ENCODE results near the gene NCKIPSD. TPM values are rescaled to one million over a fixed set of nuclear protein-coding genes. Genes with fewer than 3 reads are reported as not detected.

NCKIPSD gene
- total and polyA plus RNA-seq, 7 donors: 7.7 to 29.3 (median 17.7) TPM

- TF ChIP-seq CTCF (IDR thresholded peaks at IDR 0.05) (no peak), POLR2AphosphoS5 (IDR thresholded peaks at IDR 0.05) (no peak), POLR2A (IDR thresholded peaks at IDR 0.05) (no peak), EP300 (IDR thresholded peaks at IDR 0.05) (no peak)
- DNase-seq: no peak
- Histone ChIP-seq H3K9me3 (no peaks in the 10 kb centered on the region), H3K4me3 (peak overlapping the region in 3 of 4 donors; percentile 32 to 55 (median 44)), H3K4me1 (peaks cover 0 to 33% (median 31%) of the 10 kb centered on the region in 4 donors), H3K27me3 (peaks cover 24 to 56% (median 29%) of the 10 kb centered on the region in 3 donors), H3K27ac (peak overlapping the region in 1 of 4 donors; percentile 81), H3K36me3 (no peaks in the 10 kb centered on the region)
- WGBS, 2 donors: 5 to 14% methylated on average over 46 of the region's 46 CpGs
- intact Hi-C loops (cut with DNase I): no loop called here
These were observed 23.5 kb downstream of the NCKIPSD start for GRCh38 chr3:48662145-48662752.

GRCh38 chr3:48661501-48662144 lies 24.1 kb downstream of the NCKIPSD start:
- H3K27ac ChIP-seq: no peak overlapping the region
- H3K9me3 ChIP-seq: no peaks in the 10 kb centered on the region
- intact Hi-C loops (cut with DNase I): no loop called here
- 2 to 6% methylated on average over 67 of the region's 67 CpGs for WGBS, 2 donors
- DNase-seq: peak; percentile 80
- peaks cover 24 to 62% (median 29%) of the 10 kb centered on the region in 3 donors for H3K27me3 ChIP-seq
- no peaks in the 10 kb centered on the region for H3K36me3 ChIP-seq
- TF ChIP-seq POLR2AphosphoS5 (IDR thresholded peaks at IDR 0.05) (peak in 1 of 4 donors; percentile 29), CTCF (IDR thresholded peaks at IDR 0.05) (no peak)
- peaks cover 0 to 37% (median 35%) of the 10 kb centered on the region in 4 donors for H3K4me1 ChIP-seq
- H3K4me3 ChIP-seq: peak overlapping the region in 2 of 4 donors; percentile 40 to 44

- Histone ChIP-seq H3K36me3 (no peaks in the 10 kb centered on the region), H3K4me3 (peak overlapping the region in 2 of 4 donors; percentile 40 to 44), H3K9me3 (no peaks in the 10 kb centered on the region), H3K27me3 (peaks cover 24 to 62% (median 29%) of the 10 kb centered on the region in 3 donors), H3K4me1 (peaks cover 0 to 44% (median 42%) of the 10 kb centered on the region in 4 donors), H3K27ac (no peak overlapping the region)
- no peak for DNase-seq
- 64 to 68% methylated on average over 61 of the region's 61 CpGs for WGBS, 2 donors
- intact Hi-C loops (cut with DNase I): no loop called here
- TF ChIP-seq POLR2AphosphoS5 (IDR thresholded peaks at IDR 0.05) (no peak), EP300 (IDR thresholded peaks at IDR 0.05) (no peak), CTCF (IDR thresholded peaks at IDR 0.05) (no peak), POLR2A (IDR thresholded peaks at IDR 0.05) (no peak)
These were observed 24.8 kb downstream of the NCKIPSD start for GRCh38 chr3:48660800-48661400.

- no peaks in the 10 kb centered on the region for H3K36me3 ChIP-seq
- H3K27ac ChIP-seq: peak overlapping the region; percentile 64 to 83 (median 73)
- H3K27me3 ChIP-seq: peaks cover 7 to 37% (median 7%) of the 10 kb centered on the region in 3 donors
- H3K4me3 ChIP-seq: peak overlapping the region; percentile 35 to 76 (median 62)
- no peaks in the 10 kb centered on the region for H3K9me3 ChIP-seq
- intact Hi-C loops (cut with DNase I): no loop called here
- H3K4me1 ChIP-seq: peaks cover 0 to 26% (median 25%) of the 10 kb centered on the region in 4 donors
- DNase-seq: no peak
- WGBS, 2 donors: 62 to 79% methylated on average over 45 of the region's 45 CpGs
- TF ChIP-seq POLR2AphosphoS5 (IDR thresholded peaks at IDR 0.05) (no peak), EP300 (IDR thresholded peaks at IDR 0.05) (no peak), POLR2A (IDR thresholded peaks at IDR 0.05) (no peak), CTCF (IDR thresholded peaks at IDR 0.05) (no peak)
These were observed 28.9 kb downstream of the NCKIPSD start for GRCh38 chr3:48656841-48657281.

Data from sigmoid colon (tissue), 7 donors.